Activated CD8-positive, alpha-beta T cell treated with anti-CD3 and anti-CD28 coated beads for 36 hours (primary cell): ENCODE results near the gene MUC6. TPM values are rescaled to one million over a fixed set of nuclear protein-coding genes. Genes with fewer than 3 reads are reported as not detected.

Experiments
- ATAC-seq: fragments of 200-7000 bp; cut with Tn5 transposase; one replicate; pipeline ENCODE4 v1.10.0; 2021; ENCODE audit warnings: mild to moderate bottlenecking, moderate library complexity
- CTCF ChIA-PET: fragments of 350-600 bp; sonication (Branson Sonifier 250); formaldehyde crosslinking; loops from one replicate; lab custom pipeline; 2021; ENCODE audit warnings: antibody characterized with exemption; lab: Charles Lee
- POLR2A ChIA-PET: fragments of 350-600 bp; sonication (Branson Sonifier 250); formaldehyde crosslinking; loops from one replicate; lab custom pipeline; 2021; ENCODE audit warnings: antibody characterized with exemption; lab: Charles Lee
- DNase-seq: peaks from one replicate; pipeline ENCODE4 v3.0.0-alpha.2; 2020
- H3K27ac Mint-ChIP-seq: one replicate; pipeline ENCODE4 v1.8.0; 2021; ENCODE audit warnings: mild to moderate bottlenecking, mixed read lengths
- H3K27me3 Mint-ChIP-seq: one replicate; pipeline ENCODE4 v1.8.0; 2021; ENCODE audit warnings: mixed read lengths
- H3K36me3 Mint-ChIP-seq: one replicate; pipeline ENCODE4 v1.8.0; 2021; ENCODE audit warnings: low read depth, mixed read lengths
- H3K4me1 Mint-ChIP-seq: one replicate; pipeline ENCODE4 v1.8.0; 2021; ENCODE audit warnings: low read depth, mixed read lengths
- H3K4me3 Mint-ChIP-seq: one replicate; pipeline ENCODE4 v1.8.0; 2021; ENCODE audit warnings: mild to moderate bottlenecking, moderate library complexity, mixed read lengths
- H3K9me3 Mint-ChIP-seq: one replicate; pipeline ENCODE4 v1.8.0; 2021; ENCODE audit warnings: mixed read lengths
- intact Hi-C: fragments of 100-400 bp; cut with micrococcal nuclease; formaldehyde crosslinking; loops from one replicate; pipeline ENCODE4 v1.10.0; 2022
- total RNA-seq, 2 experiments: library from RNA; stranded (reverse); gene quantifications; one replicate each; pipeline ENCODE4 v1.2.3, GENCODE V29; 2021
- TF ChIP-seq, protein P1 (sequence below): fragments of 200-600 bp; IDR thresholded peaks from one replicate; pipeline ENCODE4 v1.8.0; 2022; ENCODE audit warnings: antibody characterized with exemption, mild to moderate bottlenecking

Gene MUC6
- total RNA-seq, 2 experiments from 2014 or later, result not detected

DNA sequence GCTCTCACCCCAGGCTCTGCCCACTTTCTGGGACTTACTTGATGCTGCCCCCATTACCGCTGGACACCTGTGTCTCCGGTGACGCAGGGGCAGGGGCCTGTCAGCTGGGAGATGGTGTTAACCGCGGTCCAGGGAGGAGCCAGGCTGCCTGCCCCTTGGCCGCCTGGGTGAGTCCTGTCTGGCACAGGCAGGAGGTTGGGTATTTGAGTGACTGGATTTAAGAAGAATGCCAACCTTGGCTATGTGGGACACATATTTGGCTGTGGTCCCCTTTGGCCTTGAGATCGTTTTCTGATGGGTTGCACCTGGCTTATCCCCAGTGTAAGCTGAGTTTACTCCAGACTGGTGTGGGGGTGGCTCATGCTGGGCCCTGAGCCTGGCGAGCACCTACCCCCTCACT lies 2.5 kb downstream of the MUC6 start:
- no peak for ATAC-seq
- Mint-ChIP-seq H3K36me3 (no peaks in the 10 kb centered on the region), H3K4me1 (no peaks in the 10 kb centered on the region), H3K27me3 (no peaks in the 10 kb centered on the region), H3K9me3 (no peaks in the 10 kb centered on the region), H3K4me3 (no peak overlapping the region), H3K27ac (no peak overlapping the region)
- DNase-seq, result no peak
- ChIA-PET POLR2A (no interaction called here), CTCF (no interaction called here)
- TF ChIP-seq, protein P1, sequence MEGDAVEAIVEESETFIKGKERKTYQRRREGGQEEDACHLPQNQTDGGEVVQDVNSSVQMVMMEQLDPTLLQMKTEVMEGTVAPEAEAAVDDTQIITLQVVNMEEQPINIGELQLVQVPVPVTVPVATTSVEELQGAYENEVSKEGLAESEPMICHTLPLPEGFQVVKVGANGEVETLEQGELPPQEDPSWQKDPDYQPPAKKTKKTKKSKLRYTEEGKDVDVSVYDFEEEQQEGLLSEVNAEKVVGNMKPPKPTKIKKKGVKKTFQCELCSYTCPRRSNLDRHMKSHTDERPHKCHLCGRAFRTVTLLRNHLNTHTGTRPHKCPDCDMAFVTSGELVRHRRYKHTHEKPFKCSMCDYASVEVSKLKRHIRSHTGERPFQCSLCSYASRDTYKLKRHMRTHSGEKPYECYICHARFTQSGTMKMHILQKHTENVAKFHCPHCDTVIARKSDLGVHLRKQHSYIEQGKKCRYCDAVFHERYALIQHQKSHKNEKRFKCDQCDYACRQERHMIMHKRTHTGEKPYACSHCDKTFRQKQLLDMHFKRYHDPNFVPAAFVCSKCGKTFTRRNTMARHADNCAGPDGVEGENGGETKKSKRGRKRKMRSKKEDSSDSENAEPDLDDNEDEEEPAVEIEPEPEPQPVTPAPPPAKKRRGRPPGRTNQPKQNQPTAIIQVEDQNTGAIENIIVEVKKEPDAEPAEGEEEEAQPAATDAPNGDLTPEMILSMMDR, result no peak
- intact Hi-C loops, result loop anchor here (10.0 kb wide), 1 partner anchor 109 kb away; the partner anchor contains the start of gene AP2A2

DNA sequence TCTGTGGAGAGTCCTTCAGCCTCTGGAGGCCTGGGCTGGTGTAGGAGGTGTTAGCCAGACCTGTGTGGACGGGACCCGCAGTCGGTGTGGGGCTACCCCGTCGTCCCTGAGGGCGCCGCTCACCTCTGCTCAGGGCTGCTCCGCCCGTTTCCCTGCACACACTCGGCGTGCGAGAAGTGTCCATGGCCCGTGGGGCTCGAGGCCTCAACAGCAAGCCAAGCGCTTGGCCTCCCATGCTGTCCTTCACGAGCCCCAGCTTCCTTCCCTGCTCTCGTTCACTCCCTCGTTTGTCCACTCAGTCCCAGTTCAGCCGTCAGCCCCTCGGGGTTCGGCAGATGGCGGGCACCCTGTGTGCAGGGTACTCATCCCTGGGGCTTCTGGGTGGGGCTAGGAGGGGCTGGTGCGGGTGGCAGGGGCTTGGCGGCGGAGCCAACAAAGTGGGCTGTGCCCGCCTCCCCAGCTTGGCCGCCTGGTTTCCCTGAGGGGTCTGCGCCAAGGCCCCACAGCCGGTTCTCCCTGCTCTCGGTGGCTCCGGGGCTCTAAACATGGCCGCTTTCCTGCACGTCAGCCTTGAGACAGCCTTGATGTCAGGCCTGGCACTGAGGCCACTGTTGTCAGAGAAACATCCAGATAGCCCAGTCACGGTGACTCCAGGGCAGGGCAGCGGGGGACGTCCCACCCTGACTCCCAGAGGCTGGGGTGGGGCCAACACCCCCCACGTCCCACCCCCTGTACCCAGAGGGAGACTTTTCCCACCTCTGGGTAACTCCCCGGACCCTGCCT lies 3.3 kb downstream of the MUC6 start:
- TF ChIP-seq, protein P1, result no peak
- Mint-ChIP-seq H3K27me3 (no peaks in the 10 kb centered on the region), H3K27ac (no peak overlapping the region)

DNA sequence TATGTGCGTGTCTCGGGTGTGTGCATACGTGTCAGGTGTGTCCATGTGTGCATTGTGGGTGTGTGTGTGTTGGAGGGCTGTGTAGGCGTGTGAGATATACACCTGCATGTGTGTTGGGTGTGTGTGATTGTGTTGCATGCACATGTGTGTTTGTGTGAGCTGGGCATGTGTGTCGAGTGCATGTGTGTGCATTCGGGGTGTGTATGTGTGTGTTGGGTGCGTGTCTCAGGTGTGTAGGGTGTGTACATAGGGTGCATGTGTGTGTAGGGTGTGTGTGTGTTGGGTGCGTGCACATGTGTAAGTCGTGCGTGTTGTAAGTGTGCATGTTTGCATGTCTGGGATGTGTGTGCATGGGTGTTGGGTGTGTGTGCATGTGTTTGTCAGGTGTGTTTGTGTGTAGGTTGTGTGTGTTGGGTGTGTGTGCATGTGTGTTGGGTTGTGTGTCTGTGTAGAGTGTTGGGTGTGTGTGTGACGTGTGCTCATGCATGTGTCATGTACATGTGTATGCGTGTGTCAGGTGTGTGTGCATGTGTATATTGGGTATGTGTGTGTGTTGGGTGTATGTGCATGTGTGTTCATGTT lies 4.1 kb downstream of the MUC6 start:
- ATAC-seq, result no peak
- ChIA-PET POLR2A (no interaction called here), CTCF (no interaction called here)
- no peaks in the 10 kb centered on the region for H3K4me1 Mint-ChIP-seq
- DNase-seq, result no peak
- no peaks in the 10 kb centered on the region for H3K27me3 Mint-ChIP-seq
- H3K4me3 Mint-ChIP-seq, result no peak overlapping the region
- intact Hi-C loops, result loop anchor here (10.0 kb wide), 1 partner anchor 108 kb away; the partner anchor contains the start of gene AP2A2
- H3K9me3 Mint-ChIP-seq, result no peaks in the 10 kb centered on the region
- no peaks in the 10 kb centered on the region for H3K36me3 Mint-ChIP-seq
- TF ChIP-seq, protein P1, result no peak
- H3K27ac Mint-ChIP-seq, result no peak overlapping the region

More for the DNA sequence above, 3.3 kb downstream of the MUC6 start:
- DNase-seq (no peak), ATAC-seq (no peak)
- no peaks in the 10 kb centered on the region for H3K36me3 Mint-ChIP-seq
- intact Hi-C loops, result loop anchor here (10.0 kb wide), 1 partner anchor 108 kb away; the partner anchor contains the start of gene AP2A2
- ChIA-PET CTCF (no interaction called here), POLR2A (no interaction called here)
- no peak overlapping the region for H3K4me3 Mint-ChIP-seq
- H3K4me1 Mint-ChIP-seq, result no peaks in the 10 kb centered on the region
- no peaks in the 10 kb centered on the region for H3K9me3 Mint-ChIP-seq

DNA sequence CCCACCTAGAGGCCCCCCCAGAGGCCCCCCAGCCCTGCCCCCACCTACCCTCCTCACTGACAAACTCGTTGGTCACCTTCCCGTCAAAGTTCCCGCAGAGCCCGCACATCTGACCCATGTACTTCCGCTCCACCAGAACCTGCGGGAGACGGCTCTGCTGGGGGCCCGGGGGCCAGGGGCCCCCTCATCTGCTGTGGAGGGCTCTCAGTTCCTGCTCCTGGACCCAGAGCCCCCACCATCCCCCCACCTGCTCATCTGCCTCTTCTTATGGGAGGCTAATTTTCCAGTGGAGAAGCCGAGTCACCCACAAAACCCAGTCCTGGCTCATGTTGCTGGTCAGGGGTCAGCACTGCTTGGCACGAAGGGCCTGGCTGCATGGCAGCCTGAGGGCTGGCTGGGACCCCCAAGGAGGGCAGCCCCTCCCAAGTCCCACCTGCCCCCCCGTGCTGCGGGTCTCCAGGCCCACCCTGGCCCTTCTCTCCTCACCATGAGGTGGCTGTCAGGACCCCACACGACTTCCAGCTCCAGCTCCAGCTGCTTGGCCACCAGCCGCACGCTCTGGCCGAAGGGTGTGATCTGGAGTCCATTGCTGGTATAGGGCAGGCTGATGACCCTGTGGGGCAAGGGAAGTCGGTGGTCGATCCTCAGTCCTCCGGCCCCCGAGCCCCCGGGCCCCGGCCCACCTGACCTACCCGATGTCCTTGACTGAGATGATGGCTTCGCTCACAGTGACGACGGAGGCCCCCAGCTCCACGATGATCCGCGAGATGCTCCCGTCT lies 5.2 kb downstream of the MUC6 start:
- TF ChIP-seq, protein P1, result no peak
- Mint-ChIP-seq H3K36me3 (no peaks in the 10 kb centered on the region), H3K4me3 (no peak overlapping the region), H3K27me3 (no peaks in the 10 kb centered on the region), H3K9me3 (no peaks in the 10 kb centered on the region), H3K4me1 (no peaks in the 10 kb centered on the region), H3K27ac (no peak overlapping the region)
- intact Hi-C loops, result loop anchor here (10.0 kb wide), 1 partner anchor 107 kb away; the partner anchor contains the start of gene AP2A2
- DNase-seq (no peak), ATAC-seq (no peak)
- ChIA-PET CTCF (no interaction called here), POLR2A (interaction anchor here (0.6 kb wide), 1 partner anchor 154 kb away, joined by 3 read pairs; no protein-coding TSS in a partner anchor)
